Measurements from ENCODE around the gene ANKMY2. TPM values are rescaled to one million over a fixed set of nuclear protein-coding genes. Genes with fewer than 3 reads are reported as not detected.
A peak's percentile ranks its signal among the peaks of the same experiment; 100 is the strongest.

The ANKMY2 gene
- polyA plus RNA-seq, 1 donor from 2014 or later = 16.9 TPM

DNA sequence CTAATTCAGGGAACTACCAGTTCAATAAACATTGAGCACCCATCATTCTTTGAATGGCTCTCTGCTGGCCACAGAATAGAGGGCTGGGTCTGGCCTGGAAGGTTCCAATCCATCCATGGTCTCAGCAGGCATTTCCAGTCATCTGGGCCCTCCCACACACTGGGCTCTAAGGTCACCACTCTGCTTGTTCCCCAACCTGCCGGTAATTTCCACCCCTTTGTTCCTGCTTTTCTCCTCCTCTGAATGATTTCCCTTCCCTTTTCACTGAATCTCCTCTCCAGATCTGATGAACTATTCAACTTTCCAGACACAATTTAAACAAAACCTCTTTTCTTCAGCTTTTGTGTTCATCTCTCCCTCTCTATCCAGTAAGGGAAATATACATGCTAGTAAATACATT, 3.0 kb upstream of the ANKMY2 start:
- Mint-ChIP-seq H3K9me3 (no peaks in the 10 kb centered on the region), H3K27ac (peak overlapping the region in 1 of 3 donors; percentile 22), H3K36me3 (peaks cover 2% of the 10 kb centered on the region), H3K4me3 (peak overlapping the region in 2 of 4 donors; percentile 40 to 87), H3K27me3 (no peaks in the 10 kb centered on the region), H3K4me1 (peaks cover 29 to 46% (median 39%) of the 10 kb centered on the region in 3 donors)

DNA sequence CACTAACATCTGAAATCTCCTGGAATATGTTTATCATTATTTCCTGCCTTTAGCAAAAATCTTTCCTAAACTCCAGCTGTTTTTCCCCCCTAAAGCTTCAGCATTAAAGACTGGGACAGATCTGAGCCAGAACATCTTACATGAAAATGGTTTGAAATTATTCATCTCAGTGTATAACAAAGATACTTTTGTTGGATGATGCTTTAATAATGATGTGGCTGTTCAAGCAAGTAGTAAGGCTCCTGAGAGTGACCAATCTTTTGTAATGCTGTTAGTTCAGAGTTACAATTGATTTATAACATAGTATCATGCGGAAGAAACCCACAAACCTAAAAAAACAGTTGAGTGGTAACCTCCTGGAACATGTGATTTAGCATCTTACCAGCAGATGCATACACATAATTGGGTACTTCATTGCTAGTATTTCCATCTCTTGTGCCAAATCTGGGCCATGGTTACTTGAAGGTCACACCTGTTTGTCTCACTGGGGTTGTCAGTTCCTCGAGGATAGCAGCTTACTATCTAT, 1.9 kb upstream of the ANKMY2 start:
- Mint-ChIP-seq H3K9me3 (no peaks in the 10 kb centered on the region), H3K36me3 (peaks cover 2% of the 10 kb centered on the region), H3K27me3 (no peaks in the 10 kb centered on the region), H3K27ac (peak overlapping the region in 1 of 3 donors; percentile 33), H3K4me3 (peak overlapping the region; percentile 87 to 100 (median 100)), H3K4me1 (peaks cover 27 to 49% (median 37%) of the 10 kb centered on the region in 3 donors)

DNA sequence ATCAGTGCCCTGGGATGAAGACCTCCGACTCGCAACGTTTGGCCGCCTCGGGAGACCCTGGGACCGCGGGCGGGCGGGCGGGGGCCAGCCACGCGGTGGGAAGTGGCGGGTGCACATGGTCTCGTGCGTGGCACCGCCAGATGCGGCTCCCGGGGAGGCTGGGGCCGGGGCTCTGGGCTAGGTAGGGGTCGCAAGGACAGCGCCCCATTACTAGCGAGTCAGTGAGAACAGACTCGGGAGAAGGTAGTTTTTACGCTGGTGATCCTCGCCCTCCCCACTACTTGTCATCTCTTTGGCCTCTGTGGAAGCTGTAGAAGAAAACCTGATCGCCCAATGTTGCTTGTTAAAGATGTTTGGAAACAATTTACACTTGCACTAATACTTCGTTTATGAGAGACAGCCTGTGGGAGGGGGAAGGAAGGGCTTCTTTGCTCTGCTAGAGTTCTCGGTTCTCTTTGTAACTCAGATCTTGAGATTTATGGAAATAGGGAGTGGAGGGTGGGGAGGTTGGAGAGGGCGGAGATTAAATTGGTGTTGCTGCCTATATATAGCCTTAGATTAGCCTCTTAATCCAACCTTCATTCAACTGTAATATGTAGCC, 1.0 kb upstream of the ANKMY2 start:
- H3K9me3 Mint-ChIP-seq = no peaks in the 10 kb centered on the region
- H3K4me3 Mint-ChIP-seq = peak overlapping the region; percentile 87 to 100 (median 100)
- peaks cover 2% of the 10 kb centered on the region for H3K36me3 Mint-ChIP-seq
- peaks cover 28 to 53% (median 42%) of the 10 kb centered on the region in 3 donors for H3K4me1 Mint-ChIP-seq
- H3K27ac Mint-ChIP-seq = peak overlapping the region; percentile 80 to 99 (median 97)
- H3K27me3 Mint-ChIP-seq = no peaks in the 10 kb centered on the region

DNA sequence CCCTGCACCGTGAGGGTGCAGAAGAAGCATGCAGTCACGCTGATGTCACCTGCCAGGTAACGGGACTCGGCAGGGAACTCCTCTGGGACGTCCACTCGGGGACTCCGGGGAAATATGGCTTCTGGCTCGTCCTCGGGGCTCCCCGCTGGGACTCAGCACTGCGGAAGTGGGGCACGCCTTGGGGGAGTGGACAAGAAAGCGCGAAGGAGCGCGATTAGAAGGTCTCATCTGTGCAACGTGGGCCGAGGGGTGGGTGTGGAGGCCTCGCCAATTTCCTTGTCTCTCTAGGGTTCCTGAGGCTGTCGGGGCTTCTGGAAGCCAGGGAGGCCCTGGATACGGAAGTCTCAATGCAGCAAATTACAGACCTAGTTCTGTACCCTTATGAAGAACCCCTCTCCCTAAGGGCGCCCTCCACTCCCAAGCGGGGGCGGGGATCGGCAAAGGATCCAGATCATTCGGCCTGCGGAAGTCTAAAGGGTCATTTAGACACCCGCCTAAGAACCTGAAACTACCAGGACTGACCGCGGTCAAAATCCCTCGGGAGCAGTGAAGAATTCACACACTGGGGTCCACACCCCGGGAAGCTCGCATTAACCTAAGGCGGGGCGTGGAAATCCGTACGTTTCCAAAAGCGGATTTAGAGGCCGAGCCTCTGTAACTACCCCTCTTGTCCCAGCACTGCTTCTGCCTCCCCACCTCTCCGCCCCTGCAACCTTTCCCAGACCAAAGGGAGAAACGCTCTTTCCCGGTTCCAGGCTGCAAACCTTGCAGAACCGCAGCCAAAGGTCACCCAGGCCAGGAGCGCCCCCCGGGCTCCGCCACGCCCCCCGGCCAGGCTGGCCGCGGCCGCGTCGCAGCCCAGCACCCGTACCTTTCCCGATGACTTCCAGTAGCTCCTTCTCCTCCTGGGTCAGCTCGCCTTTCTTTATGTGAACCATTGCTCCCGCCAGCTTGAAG, 640 bp downstream of the ANKMY2 start:
- Mint-ChIP-seq H3K27ac (peak overlapping the region; percentile 80 to 99 (median 97)), H3K4me3 (peak overlapping the region; percentile 87 to 100 (median 100)), H3K9me3 (no peaks in the 10 kb centered on the region), H3K27me3 (no peaks in the 10 kb centered on the region), H3K4me1 (peaks cover 26 to 47% (median 38%) of the 10 kb centered on the region in 3 donors), H3K36me3 (no peaks in the 10 kb centered on the region)

DNA sequence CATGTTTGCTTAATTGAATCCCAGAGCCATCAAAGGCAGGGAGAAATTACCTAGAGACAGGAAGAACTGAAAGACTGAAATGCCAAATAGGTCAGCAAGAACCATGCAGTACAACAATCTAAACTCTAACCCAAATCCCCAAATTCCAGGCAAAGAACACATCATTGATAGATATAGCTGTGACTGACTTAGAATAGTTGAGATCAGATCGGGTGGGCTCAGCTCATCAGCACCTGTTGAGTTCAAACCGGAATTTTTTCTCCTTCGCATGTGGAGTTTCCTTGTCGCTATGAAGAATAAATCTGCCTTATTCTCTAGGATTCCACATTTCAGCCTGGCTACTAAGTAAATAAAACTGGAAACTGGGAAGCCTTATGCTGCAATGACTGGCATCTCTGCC, 1.4 kb downstream of the ANKMY2 start:
- Mint-ChIP-seq H3K4me1 (peaks cover 26 to 45% (median 37%) of the 10 kb centered on the region in 3 donors), H3K9me3 (no peaks in the 10 kb centered on the region), H3K4me3 (peak overlapping the region; percentile 87 to 100 (median 100)), H3K27ac (peak overlapping the region; percentile 80 to 97 (median 88)), H3K27me3 (no peaks in the 10 kb centered on the region), H3K36me3 (no peaks in the 10 kb centered on the region)

DNA sequence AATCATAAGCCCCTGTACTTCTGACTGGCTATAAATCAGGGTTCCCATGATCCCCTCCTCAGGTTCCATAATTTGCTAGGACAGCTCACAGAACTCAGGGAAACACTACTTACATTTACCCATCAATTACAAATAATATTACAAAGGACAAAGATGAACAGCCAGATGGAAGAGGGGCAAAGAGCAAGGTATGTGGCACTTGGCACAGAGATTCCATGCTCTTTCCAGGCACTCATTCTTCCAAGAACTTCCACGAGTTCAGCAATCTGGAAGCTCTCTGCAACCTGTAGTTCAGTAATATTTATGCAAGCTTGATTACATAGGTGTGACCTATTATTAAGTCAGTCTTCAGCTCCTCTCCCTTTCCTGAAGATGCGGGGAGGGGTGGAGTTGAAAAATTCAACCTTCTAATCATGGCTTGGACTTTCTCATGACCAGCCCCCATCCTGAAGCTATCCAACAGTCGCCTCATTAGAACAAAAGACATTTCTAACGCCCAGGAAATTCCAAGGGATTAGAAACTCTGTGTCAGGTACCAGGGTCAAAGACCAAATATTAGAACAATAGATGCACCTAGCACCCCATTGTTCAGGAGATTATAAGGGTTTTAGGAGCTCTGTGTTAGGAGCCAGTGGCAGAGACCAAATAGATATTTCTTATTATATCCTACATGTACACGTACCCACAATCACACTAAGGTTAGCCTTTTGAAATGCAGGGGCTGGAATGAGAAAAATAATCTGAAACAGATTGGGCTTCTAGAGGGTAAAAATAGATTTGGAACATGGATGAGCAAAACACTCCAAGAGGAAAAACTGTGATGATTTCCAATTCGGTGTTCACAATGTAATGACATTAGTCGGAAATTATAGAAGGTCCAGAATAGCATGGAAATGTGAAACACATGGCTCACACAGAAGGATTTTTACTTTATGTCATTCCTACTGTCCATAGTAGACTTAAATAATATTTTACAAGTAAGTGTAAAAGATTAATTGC, 7.0 kb downstream of the ANKMY2 start:
- Mint-ChIP-seq H3K27ac (no peak overlapping the region), H3K36me3 (peaks cover 2% of the 10 kb centered on the region), H3K4me3 (no peak overlapping the region), H3K4me1 (peaks cover 6 to 22% (median 14%) of the 10 kb centered on the region in 3 donors), H3K27me3 (no peaks in the 10 kb centered on the region), H3K9me3 (no peaks in the 10 kb centered on the region)

DNA sequence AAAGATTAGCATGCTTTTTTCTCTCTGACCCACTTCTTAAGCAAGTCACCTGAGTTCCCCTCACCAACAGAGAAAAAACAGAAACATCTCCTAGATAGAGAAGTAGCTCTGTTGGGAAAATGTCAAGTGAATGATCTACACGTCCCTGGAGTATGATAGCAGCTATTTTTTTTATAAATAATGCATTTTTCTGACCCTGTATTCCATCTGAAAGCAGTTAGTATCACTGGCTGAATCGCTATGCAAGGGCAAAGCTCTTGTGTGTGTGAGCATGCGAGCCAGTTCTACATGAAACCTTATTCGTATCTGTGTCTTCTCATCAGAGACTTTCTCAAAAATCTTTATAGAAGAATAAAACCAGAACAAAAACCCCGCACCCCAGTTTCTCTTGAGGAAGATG, 8.2 kb downstream of the ANKMY2 start:
- peak overlapping the region in 1 of 4 donors; percentile 48 for H3K4me3 Mint-ChIP-seq
- H3K9me3 Mint-ChIP-seq = no peaks in the 10 kb centered on the region

DNA sequence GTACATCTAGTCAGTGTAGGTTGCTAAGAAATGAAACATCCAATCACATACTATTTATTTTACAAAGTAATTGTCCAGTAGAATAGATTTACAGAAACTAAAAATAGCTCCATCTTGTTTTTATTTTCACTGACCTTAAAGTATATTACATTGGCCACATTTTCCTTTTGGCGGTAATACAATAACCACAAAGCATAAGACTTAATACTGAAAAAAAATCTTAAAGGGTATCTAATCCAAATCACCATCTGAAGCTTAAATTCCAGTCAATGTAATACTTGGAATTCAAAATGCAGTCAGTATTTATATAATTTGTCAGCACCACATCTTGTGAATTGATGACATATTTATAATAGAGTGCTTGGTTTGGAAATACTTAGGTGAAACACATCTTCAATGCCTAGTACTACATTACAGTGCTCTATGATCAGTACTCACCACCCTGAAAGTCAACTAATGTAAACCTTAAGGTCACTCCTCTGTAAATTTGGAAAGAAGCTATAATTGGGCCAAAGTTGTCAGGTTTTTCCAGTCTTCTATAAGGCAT, 8.9 kb downstream of the ANKMY2 start:
- H3K4me1 Mint-ChIP-seq = peaks cover 0 to 13% (median 3%) of the 10 kb centered on the region in 3 donors
- no peaks in the 10 kb centered on the region for H3K27me3 Mint-ChIP-seq
- peaks cover 2% of the 10 kb centered on the region for H3K36me3 Mint-ChIP-seq
- H3K9me3 Mint-ChIP-seq = no peaks in the 10 kb centered on the region
- H3K27ac Mint-ChIP-seq = no peak overlapping the region
- H3K4me3 Mint-ChIP-seq = no peak overlapping the region

More for the DNA sequence above, 8.2 kb downstream of the ANKMY2 start:
- Mint-ChIP-seq H3K36me3 (peaks cover 2% of the 10 kb centered on the region), H3K27ac (no peak overlapping the region), H3K4me1 (peaks cover 4 to 19% (median 6%) of the 10 kb centered on the region in 3 donors), H3K27me3 (no peaks in the 10 kb centered on the region)

DNA sequence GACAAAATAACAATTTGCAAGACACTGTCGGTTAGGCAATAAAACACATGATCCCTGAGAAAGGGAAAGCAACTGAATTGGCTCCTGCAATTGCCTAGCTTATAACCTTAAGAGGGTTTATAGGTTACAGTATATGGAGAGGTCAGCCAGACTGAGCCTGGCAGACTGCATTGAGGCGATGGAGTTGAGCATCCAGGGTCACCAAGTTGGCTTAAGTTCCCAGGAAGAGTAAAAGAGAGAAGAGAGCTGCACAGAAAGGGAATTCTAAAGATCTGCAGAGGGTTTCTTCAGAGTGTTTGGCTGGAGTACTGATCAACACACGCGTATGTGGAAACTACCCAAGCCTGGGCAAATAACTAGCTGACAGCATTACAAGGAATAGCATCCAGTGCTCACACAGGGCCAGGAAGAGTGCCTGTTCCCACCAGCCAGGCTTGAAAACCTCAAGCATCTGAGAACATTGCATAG, 11.2 kb downstream of the ANKMY2 start:
- no peaks in the 10 kb centered on the region for H3K9me3 Mint-ChIP-seq
- no peak overlapping the region for H3K27ac Mint-ChIP-seq
- H3K27me3 Mint-ChIP-seq = no peaks in the 10 kb centered on the region
- H3K4me1 Mint-ChIP-seq = peaks cover 0 to 13% (median 6%) of the 10 kb centered on the region in 3 donors
- peaks cover 2% of the 10 kb centered on the region for H3K36me3 Mint-ChIP-seq
- no peak overlapping the region for H3K4me3 Mint-ChIP-seq

DNA sequence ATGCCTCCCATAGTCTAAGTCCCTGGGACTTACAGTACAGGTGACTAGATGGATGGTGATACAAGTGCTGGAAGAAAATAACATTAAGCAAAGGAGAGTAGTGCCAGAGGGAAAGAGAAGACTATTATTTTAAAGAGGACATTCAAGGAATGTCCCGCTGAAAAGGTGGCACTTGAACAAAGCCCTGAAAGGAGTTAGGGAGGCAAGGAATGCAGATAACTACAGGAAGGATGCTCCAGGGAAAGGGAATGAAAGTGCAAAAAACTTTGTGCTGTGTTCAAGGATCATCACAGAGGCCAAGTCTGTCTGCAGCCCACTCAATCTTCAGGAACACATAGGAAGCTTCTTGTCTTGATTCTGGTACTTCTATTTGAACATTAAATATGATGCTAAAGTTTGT, 14.9 kb downstream of the ANKMY2 start:
- Mint-ChIP-seq H3K4me3 (no peak overlapping the region), H3K27ac (no peak overlapping the region), H3K4me1 (peaks cover 0 to 7% (median 6%) of the 10 kb centered on the region in 3 donors), H3K27me3 (no peaks in the 10 kb centered on the region), H3K36me3 (peaks cover 2% of the 10 kb centered on the region), H3K9me3 (no peaks in the 10 kb centered on the region)

DNA sequence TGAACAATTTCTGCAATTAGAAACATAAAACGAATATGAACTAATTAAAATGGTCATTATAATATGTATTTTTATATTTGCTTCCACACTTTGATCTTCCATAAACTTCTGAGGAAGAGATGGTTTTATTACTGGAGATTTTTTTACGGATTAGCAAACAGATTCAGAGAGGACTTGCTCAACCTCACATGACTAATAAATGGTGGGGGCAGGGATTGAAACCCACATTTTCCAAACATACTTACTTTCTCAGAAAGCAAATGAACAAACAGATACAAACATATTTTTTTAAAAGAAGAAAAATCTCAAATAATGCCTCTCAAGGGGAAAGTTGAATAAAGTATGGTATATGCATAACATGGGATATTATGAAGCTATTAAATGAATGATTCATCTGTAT, 18.3 kb downstream of the ANKMY2 start:
- no peaks in the 10 kb centered on the region for H3K36me3 Mint-ChIP-seq
- no peaks in the 10 kb centered on the region for H3K27me3 Mint-ChIP-seq
- no peak overlapping the region for H3K4me3 Mint-ChIP-seq
- H3K4me1 Mint-ChIP-seq = peaks cover 0 to 4% (median 0%) of the 10 kb centered on the region in 3 donors
- H3K27ac Mint-ChIP-seq = no peak overlapping the region
- H3K9me3 Mint-ChIP-seq = no peaks in the 10 kb centered on the region

DNA sequence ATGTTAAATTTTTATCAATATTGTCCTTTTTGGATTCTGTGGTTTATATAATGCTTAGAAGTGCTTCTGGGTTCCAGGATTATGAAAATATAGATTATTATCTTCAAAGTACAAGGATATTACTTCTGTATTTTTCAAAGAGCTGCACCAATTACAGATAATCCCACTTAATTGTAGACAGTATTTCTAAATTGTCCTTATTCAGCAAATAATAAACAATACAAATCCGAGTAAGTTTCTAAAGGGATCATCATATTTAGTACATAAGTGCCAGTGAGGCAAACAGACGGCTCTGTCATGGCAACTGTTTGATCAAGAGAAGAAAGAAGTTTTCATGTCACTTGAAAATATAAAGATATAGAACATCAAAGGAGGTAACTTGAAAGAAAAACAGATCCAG, 19.2 kb downstream of the ANKMY2 start:
- peaks cover 0 to 4% (median 0%) of the 10 kb centered on the region in 3 donors for H3K4me1 Mint-ChIP-seq
- H3K36me3 Mint-ChIP-seq = peaks cover under 1% of the 10 kb centered on the region
- no peaks in the 10 kb centered on the region for H3K9me3 Mint-ChIP-seq
- H3K4me3 Mint-ChIP-seq = no peak overlapping the region
- H3K27ac Mint-ChIP-seq = no peak overlapping the region
- no peaks in the 10 kb centered on the region for H3K27me3 Mint-ChIP-seq

DNA sequence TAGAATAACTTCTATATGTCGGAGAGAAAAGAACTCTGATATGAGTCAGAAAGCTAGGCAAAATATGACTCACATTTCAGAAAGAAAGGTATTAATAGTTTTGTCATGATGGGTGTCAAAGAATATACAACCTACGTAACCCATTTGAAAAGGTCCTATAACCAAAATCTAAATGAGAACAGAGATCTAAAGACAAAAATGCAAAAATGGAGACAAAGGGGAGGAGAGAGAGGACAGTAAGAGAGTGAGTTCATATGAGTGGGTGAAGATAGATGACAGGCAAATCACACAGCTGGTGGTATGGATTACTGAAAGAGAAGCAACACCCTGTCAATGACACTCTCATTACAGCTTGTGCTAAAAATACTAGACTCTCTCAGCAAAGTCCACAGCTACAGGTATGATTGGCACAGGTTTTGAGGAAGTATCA, 25.6 kb downstream of the ANKMY2 start:
- peak overlapping the region; percentile 10 to 19 (median 17) for H3K27ac Mint-ChIP-seq
- no peaks in the 10 kb centered on the region for H3K9me3 Mint-ChIP-seq
- peaks cover 5 to 8% (median 8%) of the 10 kb centered on the region in 3 donors for H3K4me1 Mint-ChIP-seq
- no peak overlapping the region for H3K4me3 Mint-ChIP-seq
- peaks cover 16% of the 10 kb centered on the region for H3K36me3 Mint-ChIP-seq
- no peaks in the 10 kb centered on the region for H3K27me3 Mint-ChIP-seq

DNA sequence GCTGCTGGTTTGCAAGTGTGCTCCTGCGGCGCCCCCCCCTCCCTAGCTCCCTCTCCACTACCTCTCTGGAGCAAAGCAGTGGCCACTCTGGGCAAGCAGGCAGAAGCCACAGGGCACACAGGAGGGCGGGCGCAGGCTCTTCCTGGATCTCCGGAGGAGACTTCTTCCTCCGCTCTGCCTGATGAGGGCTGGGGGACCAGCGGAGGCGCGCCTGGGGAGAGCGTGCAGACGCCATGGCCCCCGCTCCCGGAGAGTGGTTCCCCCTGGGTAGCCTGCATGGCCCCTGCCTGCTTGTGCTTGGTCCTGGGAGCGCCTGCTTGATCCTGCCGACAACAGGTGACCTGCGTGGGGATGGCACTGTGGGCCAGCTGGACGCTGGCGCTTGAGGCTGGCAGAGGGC, 29.0 kb downstream of the ANKMY2 start:
- no peak overlapping the region for H3K27ac Mint-ChIP-seq
- H3K4me3 Mint-ChIP-seq = no peak overlapping the region
- H3K4me1 Mint-ChIP-seq = peaks cover 8% of the 10 kb centered on the region in 3 donors
- peaks cover 16% of the 10 kb centered on the region for H3K36me3 Mint-ChIP-seq
- no peaks in the 10 kb centered on the region for H3K27me3 Mint-ChIP-seq
- no peaks in the 10 kb centered on the region for H3K9me3 Mint-ChIP-seq
